HK-2 (cell line): ENCODE measurements around the gene RCE1.

Source experiments
- DNase-seq: peaks from one replicate; pipeline ENCODE4 v3.0.0-alpha.2; 2018; ENCODE audit not compliant: unreplicated experiment

The RCE1 gene

GRCh38 chr11:66857234-66857926, 14.1 kb downstream of the RCE1 start:
- DNase-seq = no peak

GRCh38 chr11:66857927-66858185, 14.6 kb downstream of the RCE1 start:
- DNase-seq = no peak

GRCh38 chr11:66858186-66858938, 15.1 kb downstream of the RCE1 start:
- DNase-seq = no peak

GRCh38 chr11:66858939-66859685, 15.9 kb downstream of the RCE1 start:
- no peak for DNase-seq

GRCh38 chr11:66859686-66860448, 16.6 kb downstream of the RCE1 start:
- DNase-seq = no peak

GRCh38 chr11:66860449-66860831, 17.2 kb downstream of the RCE1 start:
- no peak for DNase-seq

GRCh38 chr11:66861038-66861773, 18.0 kb downstream of the RCE1 start:
- no peak for DNase-seq

- DNase-seq = no peak
These were observed 18.7 kb downstream of the RCE1 start for GRCh38 chr11:66861774-66862558.

GRCh38 chr11:66862559-66863037, 19.4 kb downstream of the RCE1 start:
- no peak for DNase-seq

- DNase-seq = no peak
These were observed 20.3 kb downstream of the RCE1 start for GRCh38 chr11:66863428-66864125.

GRCh38 chr11:66864172-66864901, 21.1 kb downstream of the RCE1 start:
- DNase-seq = no peak

- no peak for DNase-seq
These were observed 21.9 kb downstream of the RCE1 start for GRCh38 chr11:66864924-66865697.

GRCh38 chr11:66866007-66866406, 22.8 kb downstream of the RCE1 start:
- no peak for DNase-seq

- no peak for DNase-seq
These were observed 23.3 kb downstream of the RCE1 start for GRCh38 chr11:66866511-66866986.

GRCh38 chr11:66867425-66868040, 24.3 kb downstream of the RCE1 start:
- no peak for DNase-seq

- no peak for DNase-seq
These were observed 25.0 kb downstream of the RCE1 start for GRCh38 chr11:66868082-66868725.
